GM21619 (cell line): ENCODE measurements around the gene SGMS1.
"Not testable (repeated sequence)": the region's sequence is repeated elsewhere in the genome, so short reads cannot be mapped to it uniquely, and the experiment has no call there.

Experiments used
- ATAC-seq: cut with Tn5 transposase; IDR thresholded peaks from one replicate; pipeline ENCODE4 v1.9.1; 2021; ENCODE audit not compliant: unreplicated experiment

Gene SGMS1

GRCh38 chr10:50511492-50512213, 112.1 kb downstream of the SGMS1 start:
- peak; percentile 18 for ATAC-seq

GRCh38 chr10:50510517-50511473, 113.0 kb downstream of the SGMS1 start:
- ATAC-seq = no peak

GRCh38 chr10:50508315-50509051, 115.3 kb downstream of the SGMS1 start:
- ATAC-seq = peak; percentile 65

GRCh38 chr10:50506861-50507573, 116.7 kb downstream of the SGMS1 start:
- no peak for ATAC-seq

GRCh38 chr10:50504389-50504788, 119.4 kb downstream of the SGMS1 start:
- ATAC-seq = no peak

GRCh38 chr10:50503661-50504320, 120.0 kb downstream of the SGMS1 start:
- ATAC-seq = no peak

- not testable (repeated sequence) for ATAC-seq
Observed at GRCh38 chr10:50503156-50503555, 120.6 kb downstream of the SGMS1 start.

GRCh38 chr10:50501924-50502452, 121.8 kb downstream of the SGMS1 start:
- ATAC-seq = peak; percentile 37

GRCh38 chr10:50501478-50501877, 122.3 kb downstream of the SGMS1 start:
- ATAC-seq = no peak

GRCh38 chr10:50498465-50498864, 125.3 kb downstream of the SGMS1 start:
- peak; percentile 28 for ATAC-seq

- peak; percentile 86 for ATAC-seq
Observed at GRCh38 chr10:50497758-50498157, 126.0 kb downstream of the SGMS1 start.

- ATAC-seq = no peak
Observed at GRCh38 chr10:50496228-50496627, 127.5 kb downstream of the SGMS1 start.

GRCh38 chr10:50490241-50490640, 133.5 kb downstream of the SGMS1 start:
- no peak for ATAC-seq

- not testable (repeated sequence) for ATAC-seq
Observed at GRCh38 chr10:50484550-50484949, 139.2 kb downstream of the SGMS1 start.

- ATAC-seq = no peak
Observed at GRCh38 chr10:50480054-50481007, 143.4 kb downstream of the SGMS1 start.

GRCh38 chr10:50477287-50478203, 146.2 kb downstream of the SGMS1 start:
- ATAC-seq = no peak

- ATAC-seq = no peak
Observed at GRCh38 chr10:50473756-50474155, 150.0 kb downstream of the SGMS1 start.

- ATAC-seq = no peak
Observed at GRCh38 chr10:50472914-50473313, 150.8 kb downstream of the SGMS1 start.
